ENCODE measurements around the gene MAPT. TPM values are rescaled to one million over a fixed set of nuclear protein-coding genes. Genes with fewer than 3 reads are reported as not detected.
"Not testable (repeated sequence)": the region's sequence is repeated elsewhere in the genome, so short reads cannot be mapped to it uniquely, and the experiment has no call there.

The MAPT gene
- total RNA-seq, 4 donors from 2014 or later = 1.7 to 2.3 (median 1.8) TPM

GRCh38 chr17:46012506-46013079 is 118.2 kb downstream of the MAPT start:
- Histone ChIP-seq H3K36me3 (no peaks in the 10 kb centered on the region), H3K9me3 (no peaks in the 10 kb centered on the region), H3K27me3 (no peaks in the 10 kb centered on the region), H3K27ac (no peak overlapping the region), H3K4me1 (no peaks in the 10 kb centered on the region), H3K4me3 (no peak overlapping the region)
- in situ Hi-C loops (cut with MboI; ENCODE audit: low pct_ligation_motif_present in 1 of 4, low pct_unique_long_range_greater_than_20kb in 1 of 4, low sequenced_read_pairs in 3 of 4) (no loop called here), intact Hi-C loops (cut with DNase I; ENCODE audit: low total_unique reads) (no loop called here)
- TF ChIP-seq EP300 (IDR thresholded peaks at IDR 0.05; ENCODE audit: low read depth) = no peak
- TF ChIP-seq POLR2AphosphoS5 (IDR thresholded peaks at IDR 0.05) = no peak
- TF ChIP-seq CTCF (IDR thresholded peaks at IDR 0.05) = no peak
- no peak for TF ChIP-seq POLR2A (IDR thresholded peaks at IDR 0.05)
- WGBS, 2 donors (ENCODE audit: low coverage in 1 of 2) = 76% methylated on average over 11 of the region's 11 CpGs; no CpG with 5 or more reads in 1 of the 2 donors
- DNase-seq = no peak

- Histone ChIP-seq H3K27me3 (no peaks in the 10 kb centered on the region), H3K4me1 (no peaks in the 10 kb centered on the region), H3K9me3 (no peaks in the 10 kb centered on the region), H3K4me3 (no peak overlapping the region), H3K27ac (no peak overlapping the region), H3K36me3 (no peaks in the 10 kb centered on the region)
- DNase-seq = no peak
- TF ChIP-seq CTCF (IDR thresholded peaks at IDR 0.05) = no peak
- no peak for TF ChIP-seq POLR2A (IDR thresholded peaks at IDR 0.05)
- no peak for TF ChIP-seq EP300 (IDR thresholded peaks at IDR 0.05; ENCODE audit: low read depth)
- TF ChIP-seq POLR2AphosphoS5 (IDR thresholded peaks at IDR 0.05) = no peak
- in situ Hi-C loops (cut with MboI; ENCODE audit: low pct_ligation_motif_present in 1 of 4, low pct_unique_long_range_greater_than_20kb in 1 of 4, low sequenced_read_pairs in 3 of 4) = no loop called here
- 100% methylated on average over 7 of the region's 7 CpGs; no CpG with 5 or more reads in 1 of the 2 donors for WGBS, 2 donors (ENCODE audit: low coverage in 1 of 2)
- intact Hi-C loops (cut with DNase I; ENCODE audit: low total_unique reads) = no loop called here
These were observed 118.8 kb downstream of the MAPT start for GRCh38 chr17:46013127-46013501.

GRCh38 chr17:46013502-46014165 is 119.3 kb downstream of the MAPT start:
- H3K4me3 ChIP-seq = no peak overlapping the region
- no peaks in the 10 kb centered on the region for H3K27me3 ChIP-seq
- no peaks in the 10 kb centered on the region for H3K9me3 ChIP-seq
- TF ChIP-seq POLR2AphosphoS5 (IDR thresholded peaks at IDR 0.05) = no peak
- no peak for TF ChIP-seq EP300 (IDR thresholded peaks at IDR 0.05; ENCODE audit: low read depth)
- TF ChIP-seq POLR2A (IDR thresholded peaks at IDR 0.05) = no peak
- TF ChIP-seq CTCF (IDR thresholded peaks at IDR 0.05) = no peak
- no peak for DNase-seq
- H3K36me3 ChIP-seq = no peaks in the 10 kb centered on the region
- no peak overlapping the region for H3K27ac ChIP-seq
- intact Hi-C loops (cut with DNase I; ENCODE audit: low total_unique reads) (no loop called here), in situ Hi-C loops (cut with MboI; ENCODE audit: low pct_ligation_motif_present in 1 of 4, low pct_unique_long_range_greater_than_20kb in 1 of 4, low sequenced_read_pairs in 3 of 4) (no loop called here)
- 85 to 100% methylated on average over 1 to 9 of the region's 9 CpGs for WGBS, 2 donors (ENCODE audit: low coverage in 1 of 2)
- H3K4me1 ChIP-seq = no peaks in the 10 kb centered on the region

- 86% methylated on average over 8 of the region's 8 CpGs; no CpG with 5 or more reads in 1 of the 2 donors for whole genome bisulfite sequencing, 2 donors (ENCODE audit: low coverage in 1 of 2)
- H3K4me1 ChIP-seq; DNase-seq; H3K27ac ChIP-seq; H3K4me3 ChIP-seq; intact Hi-C loops (cut with DNase I; ENCODE audit: low total_unique reads); H3K27me3 ChIP-seq; in situ Hi-C loops (cut with MboI; ENCODE audit: low pct_ligation_motif_present in 1 of 4, low pct_unique_long_range_greater_than_20kb in 1 of 4, low sequenced_read_pairs in 3 of 4); H3K9me3 ChIP-seq; H3K36me3 ChIP-seq: not testable (repeated sequence)
These were observed 125.1 kb downstream of the MAPT start for GRCh38 chr17:46019408-46019925.
